Activated T-helper 2 cell treated with anti-CD3 and anti-CD28 coated beads, Interferon-gamma antibody, Interleukin-2, Interleukin-4, amounts not matched to agents 10 μg/mL and 5 μg/mL and 100 μg/mL, durations not matched to agents 14 hours and 24 hours and 36 hours (primary cell): ENCODE data around the gene AGRP. TPM values are rescaled to one million over a fixed set of nuclear protein-coding genes. Genes with fewer than 3 reads are reported as not detected.

Source experiments
- DNase-seq: peaks from one replicate; pipeline ENCODE4 v3.0.0; 2021; ENCODE audit warnings: low spot score
- H3K27ac Mint-ChIP-seq: one replicate; pipeline ENCODE4 v1.8.0; 2021; ENCODE audit warnings: mixed read lengths
- H3K27me3 Mint-ChIP-seq: one replicate; pipeline ENCODE4 v1.8.0; 2021; ENCODE audit warnings: low read depth, mixed read lengths
- H3K36me3 Mint-ChIP-seq: one replicate; pipeline ENCODE4 v1.8.0; 2021; ENCODE audit warnings: low read depth, mixed read lengths
- H3K4me1 Mint-ChIP-seq: one replicate; pipeline ENCODE4 v1.8.0; 2021; ENCODE audit warnings: low read depth, mixed read lengths
- H3K4me3 Mint-ChIP-seq: one replicate; pipeline ENCODE4 v1.8.0; 2021; ENCODE audit warnings: low read depth, mild to moderate bottlenecking, moderate library complexity, mixed read lengths
- H3K9me3 Mint-ChIP-seq: one replicate; pipeline ENCODE4 v1.8.0; 2021; ENCODE audit warnings: mixed read lengths
- intact Hi-C: fragments of 100-400 bp; cut with micrococcal nuclease; formaldehyde crosslinking; loops from one replicate; pipeline ENCODE4 v1.15.1; 2023
- total RNA-seq: library from RNA; stranded (reverse); gene quantifications from 2 replicates; pipeline ENCODE4 v1.2.3, GENCODE V29; 2022

Gene AGRP, protein sequence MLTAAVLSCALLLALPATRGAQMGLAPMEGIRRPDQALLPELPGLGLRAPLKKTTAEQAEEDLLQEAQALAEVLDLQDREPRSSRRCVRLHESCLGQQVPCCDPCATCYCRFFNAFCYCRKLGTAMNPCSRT
- total RNA-seq, result not detected in 2 replicates

DNA sequence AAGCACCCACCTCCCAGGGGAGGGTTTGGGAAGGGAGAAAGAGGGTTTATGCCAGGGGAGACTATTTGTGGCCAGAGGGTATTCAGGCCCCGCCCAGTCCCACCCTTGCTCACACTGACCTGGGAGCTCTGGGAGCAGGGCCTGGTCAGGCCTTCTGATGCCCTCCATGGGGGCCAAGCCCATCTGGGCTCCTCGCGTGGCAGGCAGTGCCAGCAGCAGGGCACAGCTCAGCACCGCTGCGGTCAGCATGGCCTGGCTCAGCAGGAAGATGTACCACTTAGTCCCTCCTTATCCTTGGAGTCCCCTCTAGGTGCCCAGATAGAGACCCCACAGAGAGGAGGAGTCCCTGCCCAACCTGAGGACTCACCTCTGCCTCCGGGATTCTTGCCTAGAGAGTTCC lies at the start of gene AGRP:
TSS of gene AGRP (minus strand) at position 398 of the 400 bp plus-strand sequence. CDS start at position 249, 149 bp downstream.
- Mint-ChIP-seq H3K9me3 (no peaks in the 10 kb centered on the region), H3K27ac (peak within 1 kb of the TSS; percentile 98), H3K27me3 (no peaks in the 10 kb centered on the region), H3K36me3 (peaks cover 3% of the 10 kb centered on the region), H3K4me3 (peak within 1 kb of the TSS; percentile 99), H3K4me1 (peaks cover 20% of the 10 kb centered on the region)
- no peak for DNase-seq
- intact Hi-C loops, result loop anchor here (5.0 kb wide), 2 partner anchors 39 to 236 kb away; partner anchors contain the start of genes FHOD1 and SLC9A5

DNA sequence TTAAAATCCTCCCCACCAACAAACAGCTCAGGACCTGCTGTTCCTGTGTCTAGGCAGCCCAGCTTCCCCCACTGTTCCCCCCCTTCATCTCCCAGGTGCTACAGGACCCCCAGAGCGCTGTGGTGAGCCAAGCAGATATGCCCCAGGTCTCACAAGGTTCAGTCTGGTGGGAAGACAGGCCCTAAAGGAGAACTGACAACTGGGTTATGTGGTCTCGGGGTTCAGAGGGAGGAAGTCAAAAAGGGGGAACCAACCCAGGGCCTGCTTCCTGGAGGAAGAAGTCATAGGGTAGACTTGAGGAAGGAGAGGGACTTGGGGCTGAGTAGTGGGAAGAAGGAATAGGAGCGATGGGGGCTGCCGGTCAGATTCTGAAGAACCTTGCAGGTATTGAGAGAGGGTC lies 47.9 kb upstream of the AGRP start:
- no peak overlapping the region for H3K4me3 Mint-ChIP-seq

DNA sequence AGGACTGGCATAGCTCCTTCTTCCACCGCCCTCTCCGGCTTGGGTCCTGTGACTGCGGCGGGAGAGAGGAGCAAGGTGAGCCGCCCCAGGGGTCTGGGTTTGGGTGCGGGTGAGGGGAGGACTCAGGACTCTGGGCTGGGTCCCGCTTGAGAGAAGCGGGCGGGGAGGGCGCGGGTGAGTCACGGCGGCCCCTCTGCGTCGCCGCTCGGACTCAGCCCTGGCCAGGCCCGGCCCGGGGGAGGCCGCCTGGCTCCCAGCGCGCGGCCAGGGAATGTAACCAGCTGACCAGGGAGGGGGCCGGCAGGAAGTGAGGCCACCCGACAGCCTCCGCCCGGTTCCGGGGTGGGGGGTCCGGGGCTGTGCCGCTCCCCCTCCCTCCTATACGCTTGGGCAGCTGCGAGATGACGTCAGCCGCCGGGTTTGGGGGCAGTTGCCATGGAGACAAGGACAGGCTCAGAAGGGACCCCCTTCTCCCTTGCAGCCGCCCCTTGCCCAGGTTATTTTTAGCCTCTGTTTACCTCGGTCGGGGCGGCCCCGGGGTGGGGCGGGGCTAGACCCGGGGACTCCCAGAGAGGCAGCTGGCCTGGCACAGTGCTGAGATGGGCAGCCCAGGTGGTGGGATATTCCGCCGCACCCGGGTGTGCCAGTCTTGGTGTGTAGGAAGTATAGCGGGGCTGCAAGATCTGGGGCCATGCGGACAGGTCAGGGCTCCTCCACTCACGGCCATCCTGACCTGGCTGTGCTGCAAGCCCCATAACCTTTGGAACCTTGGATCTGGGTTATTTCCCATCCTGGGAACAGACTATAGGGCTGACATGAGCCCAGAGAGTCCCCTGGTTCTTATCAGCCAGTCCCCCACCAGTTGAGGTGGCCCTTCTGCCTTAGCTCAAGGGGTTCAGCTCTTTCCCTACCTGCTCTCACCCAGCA lies 46.9 kb upstream of the AGRP start:
- no peaks in the 10 kb centered on the region for H3K36me3 Mint-ChIP-seq
- H3K27ac Mint-ChIP-seq, result no peak overlapping the region
- H3K4me1 Mint-ChIP-seq, result peaks cover 10% of the 10 kb centered on the region
- H3K27me3 Mint-ChIP-seq, result peaks cover 33% of the 10 kb centered on the region
- peak overlapping the region; percentile 73 for H3K4me3 Mint-ChIP-seq
- intact Hi-C loops, result no loop called here
- no peaks in the 10 kb centered on the region for H3K9me3 Mint-ChIP-seq
- no peak for DNase-seq

More for the DNA sequence above, 47.9 kb upstream of the AGRP start:
- Mint-ChIP-seq H3K4me1 (peaks cover 10% of the 10 kb centered on the region), H3K27me3 (peaks cover 40% of the 10 kb centered on the region), H3K9me3 (no peaks in the 10 kb centered on the region), H3K36me3 (no peaks in the 10 kb centered on the region), H3K27ac (no peak overlapping the region)
- DNase-seq, result no peak
- intact Hi-C loops, result no loop called here

DNA sequence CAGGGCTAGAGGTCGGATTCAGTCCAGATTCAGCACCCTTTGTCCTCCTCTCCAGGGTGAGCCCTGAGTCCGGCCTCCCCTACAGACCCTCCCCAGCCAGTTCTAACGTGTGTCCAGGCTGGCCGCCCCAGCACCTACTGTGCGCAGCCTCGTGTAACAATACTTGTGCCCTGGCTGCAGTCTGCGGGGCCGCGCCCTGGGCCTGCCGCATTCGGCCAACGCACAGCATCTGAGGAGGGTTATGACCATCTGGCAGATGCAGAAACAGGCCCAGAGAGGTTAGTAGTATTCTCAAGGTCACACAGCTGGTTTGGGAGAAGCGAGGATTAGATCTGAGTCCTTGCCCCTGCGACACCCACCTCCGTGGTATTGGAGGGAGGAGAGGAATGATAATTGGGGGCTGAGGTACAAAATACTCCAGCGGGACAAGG lies 46.2 kb upstream of the AGRP start:
- intact Hi-C loops, result loop anchor here (1.0 to 10.0 kb wide), 3 partner anchors 8 to 405 kb away; partner anchors contain the start of genes CTRL, PSMB10, RANBP10 and TSNAXIP1
- Mint-ChIP-seq H3K9me3 (no peaks in the 10 kb centered on the region), H3K36me3 (no peaks in the 10 kb centered on the region), H3K4me3 (peak overlapping the region; percentile 73), H3K27me3 (peaks cover 30% of the 10 kb centered on the region), H3K4me1 (peaks cover 7% of the 10 kb centered on the region), H3K27ac (no peak overlapping the region)
- DNase-seq, result no peak

DNA sequence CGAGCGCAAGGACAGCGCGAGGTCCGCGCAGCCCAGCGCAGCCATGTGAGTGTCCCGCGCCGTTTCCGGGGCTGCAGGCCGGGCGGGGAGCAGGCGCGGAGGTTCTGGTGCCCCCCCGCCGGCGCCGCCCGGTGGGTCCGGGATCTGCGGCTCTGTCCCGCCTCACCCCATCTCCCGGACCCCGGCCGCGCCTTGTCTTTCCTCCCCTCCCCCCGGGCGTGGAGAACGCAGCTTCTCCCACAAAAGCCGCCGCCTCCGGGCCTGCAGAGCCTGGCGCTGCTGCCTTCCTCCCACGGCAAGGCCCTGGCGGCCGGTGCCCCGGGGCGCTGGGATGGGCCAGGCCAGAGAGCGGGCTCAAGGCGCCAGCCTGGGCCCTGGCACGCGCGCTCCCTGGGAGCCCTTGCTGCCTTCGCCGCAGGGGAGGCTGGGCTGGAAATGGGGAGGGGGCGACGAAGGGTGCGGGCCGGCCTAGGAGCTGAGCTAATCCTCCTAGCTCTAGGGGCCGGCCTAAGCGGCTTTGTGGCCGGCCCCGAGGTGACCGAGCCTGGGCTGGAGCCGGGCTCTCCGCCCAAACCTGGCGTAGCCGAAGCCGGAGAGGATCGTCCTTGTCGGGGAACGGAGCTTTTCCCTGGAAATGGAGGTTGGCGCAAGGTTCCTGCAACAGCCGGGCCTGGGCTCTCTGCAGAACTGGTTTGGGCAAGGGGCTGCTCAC lies 45.7 kb upstream of the AGRP start:
- Mint-ChIP-seq H3K4me3 (peak overlapping the region; percentile 73), H3K27me3 (peaks cover 28% of the 10 kb centered on the region), H3K36me3 (no peaks in the 10 kb centered on the region), H3K4me1 (peaks cover 7% of the 10 kb centered on the region), H3K27ac (no peak overlapping the region), H3K9me3 (no peaks in the 10 kb centered on the region)
- DNase-seq, result no peak
- intact Hi-C loops, result loop anchor here (1.0 to 10.0 kb wide), 3 partner anchors 8 to 406 kb away; partner anchors contain the start of genes CTRL, PSMB10, RANBP10 and TSNAXIP1

DNA sequence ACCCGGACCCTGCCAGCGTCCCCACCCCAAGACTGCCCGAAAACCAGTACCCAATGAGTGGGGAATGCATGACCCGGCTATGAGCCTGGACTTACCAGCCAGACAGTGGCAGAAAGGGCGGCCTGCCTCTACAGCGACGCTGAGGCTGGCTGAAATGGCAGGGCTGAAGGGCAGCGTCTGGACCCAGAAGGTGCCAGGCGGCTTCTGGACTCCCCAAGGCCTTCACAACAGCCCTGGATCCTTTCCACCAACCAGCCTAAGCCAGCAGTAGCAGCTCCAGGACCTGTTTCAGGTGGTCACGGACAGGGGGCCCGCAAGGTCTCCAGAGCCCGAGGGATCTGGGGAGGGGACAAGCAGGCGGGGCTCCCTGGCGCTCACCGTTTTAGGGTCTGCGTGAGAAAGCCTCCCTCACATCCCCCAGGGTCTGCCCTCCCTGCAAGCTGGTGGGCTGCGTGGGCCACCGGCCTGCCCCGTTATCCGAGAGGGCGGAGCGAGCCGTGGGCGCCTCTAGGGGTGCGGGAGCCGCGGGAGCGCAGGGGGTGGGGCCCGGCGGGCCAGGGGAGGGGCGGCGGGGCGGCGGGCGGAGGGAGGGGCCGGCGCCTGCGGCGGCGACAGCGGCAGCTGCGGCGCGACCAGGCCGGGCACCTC lies 45.0 kb upstream of the AGRP start, which contains the start of gene RIPOR1:
TSS of gene RIPOR1 (plus strand) at position 608 of the 648 bp plus-strand sequence. CDS start 9,618 bp downstream, outside the sequence.
- Mint-ChIP-seq H3K36me3 (no peaks in the 10 kb centered on the region), H3K4me1 (peaks cover 7% of the 10 kb centered on the region), H3K4me3 (peak within 1 kb of the TSS; percentile 73), H3K9me3 (no peaks in the 10 kb centered on the region), H3K27me3 (peaks cover 28% of the 10 kb centered on the region), H3K27ac (no peak within 1 kb of the TSS)
- intact Hi-C loops, result loop anchor here (10.0 kb wide), 2 partner anchors 276 to 406 kb away; partner anchors contain the start of genes CTRL, PSMB10, RANBP10 and TSNAXIP1
- DNase-seq, result no peak

DNA sequence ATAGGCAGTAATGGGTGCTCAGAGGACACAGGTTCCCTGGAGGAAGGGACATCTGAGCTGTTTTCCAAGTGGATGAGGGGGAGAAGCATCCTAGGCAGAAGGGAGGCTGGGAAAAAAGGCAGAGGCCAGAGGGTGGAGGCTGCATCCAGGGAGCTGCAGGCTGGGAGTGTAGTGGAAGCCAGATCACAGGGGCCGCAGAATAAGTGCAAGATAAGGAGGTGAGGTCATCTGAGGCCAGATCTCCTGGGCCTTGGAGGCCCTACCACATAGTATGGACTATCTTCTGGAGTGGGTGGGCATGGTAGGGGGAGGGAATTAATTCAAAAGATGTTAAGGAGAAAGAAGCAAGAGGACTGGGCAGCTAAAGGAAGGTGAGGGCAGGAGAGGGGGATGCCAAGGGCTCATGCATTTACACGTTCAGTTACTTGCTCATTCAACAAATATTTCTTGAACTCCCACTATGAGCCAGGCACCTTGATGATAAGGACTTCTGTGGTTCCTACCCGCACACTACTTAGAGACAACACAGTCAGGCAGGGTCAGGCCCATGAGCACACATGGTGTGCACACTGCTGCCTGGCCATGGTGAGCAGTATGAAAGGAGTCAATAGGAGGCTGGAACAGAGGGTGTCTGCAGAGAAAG lies 42.9 kb upstream of the AGRP start:
- peaks cover 16% of the 10 kb centered on the region for H3K4me1 Mint-ChIP-seq
- H3K9me3 Mint-ChIP-seq, result no peaks in the 10 kb centered on the region
- no peak overlapping the region for H3K27ac Mint-ChIP-seq
- peaks cover 16% of the 10 kb centered on the region for H3K27me3 Mint-ChIP-seq
- DNase-seq, result no peak
- H3K4me3 Mint-ChIP-seq, result no peak overlapping the region
- H3K36me3 Mint-ChIP-seq, result no peaks in the 10 kb centered on the region
- intact Hi-C loops, result loop anchor here (10.0 kb wide), 2 partner anchors 279 to 409 kb away; partner anchors contain the start of genes CTRL, PSMB10, RANBP10 and TSNAXIP1

DNA sequence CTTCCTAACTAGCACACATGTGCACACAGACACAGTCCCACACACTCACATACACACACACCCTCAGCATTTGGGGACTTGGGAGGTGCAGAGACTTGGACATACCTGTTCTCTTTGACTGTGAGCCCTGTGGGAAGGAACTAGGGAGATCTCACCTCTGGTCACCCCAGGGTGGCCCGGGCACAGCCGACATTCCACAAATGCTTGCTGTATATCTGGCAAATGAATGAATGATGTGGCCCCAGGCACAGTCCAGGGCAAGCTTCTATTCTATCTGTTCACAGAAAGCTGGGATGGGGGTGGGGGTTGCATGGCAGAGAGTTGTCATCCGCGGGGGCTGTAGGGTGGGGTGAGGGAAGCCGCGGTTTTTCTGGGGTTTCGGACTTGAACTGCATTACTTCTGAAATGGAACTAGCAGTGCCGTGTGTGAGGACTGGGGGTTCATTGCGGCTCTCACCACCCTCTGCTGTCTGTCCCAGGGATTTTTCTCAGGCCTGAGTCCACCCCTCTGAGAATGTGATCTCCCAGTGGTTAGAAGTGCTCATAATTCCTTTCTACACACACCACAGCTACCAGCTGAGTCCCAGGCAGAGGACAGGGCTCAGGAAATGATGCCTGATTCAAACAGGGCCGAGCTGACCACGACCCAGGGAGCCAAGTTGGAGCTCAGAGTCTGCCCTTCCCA lies 42.0 kb upstream of the AGRP start:
- DNase-seq, result no peak
- no peak overlapping the region for H3K27ac Mint-ChIP-seq
- intact Hi-C loops, result loop anchor here (10.0 kb wide), 2 partner anchors 279 to 409 kb away; partner anchors contain the start of genes CTRL, PSMB10, RANBP10 and TSNAXIP1

DNA sequence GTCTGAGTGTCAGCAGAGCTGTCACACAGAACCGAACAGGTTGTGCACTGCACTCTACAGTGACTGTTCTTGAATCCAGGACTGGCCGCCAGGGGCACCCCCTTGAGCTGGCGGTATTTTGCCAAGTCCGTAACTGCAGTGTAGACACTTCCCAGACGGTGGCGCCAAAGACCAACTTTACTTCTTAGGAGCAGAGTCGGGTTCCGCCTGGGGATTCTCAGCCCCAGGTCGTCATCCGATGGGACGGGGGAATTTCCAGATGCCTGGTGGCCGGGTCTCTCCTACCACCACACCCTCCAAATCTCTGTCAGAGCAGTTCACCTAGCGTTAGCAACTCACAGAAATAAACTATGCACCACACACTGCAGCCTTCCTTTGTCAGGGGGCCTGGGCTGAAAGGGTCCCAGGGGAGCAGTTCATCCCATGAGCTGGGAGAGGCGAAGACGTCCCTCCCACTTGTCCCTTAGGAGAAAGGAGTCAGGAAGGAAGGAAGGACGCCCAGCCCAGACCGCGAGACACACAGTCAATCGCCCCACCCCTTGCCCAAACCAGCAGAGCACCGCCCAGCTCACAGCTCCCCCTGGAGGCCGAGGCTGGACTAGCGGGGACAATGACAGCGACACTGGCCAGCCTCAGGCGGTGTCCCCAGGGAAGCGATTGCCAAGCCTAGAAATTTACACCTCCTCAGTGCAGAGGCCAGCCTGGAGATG lies 37.9 kb upstream of the AGRP start:
- intact Hi-C loops, result loop anchor here (1.0 to 10.0 kb wide), 9 partner anchors 8 to 414 kb away; partner anchors contain the start of genes AGRP, ATP6V0D1, CTCF and CTRL
- Mint-ChIP-seq H3K36me3 (no peaks in the 10 kb centered on the region), H3K27ac (peak overlapping the region; percentile 98), H3K27me3 (peaks cover 5% of the 10 kb centered on the region), H3K9me3 (no peaks in the 10 kb centered on the region), H3K4me3 (peak overlapping the region; percentile 85), H3K4me1 (peaks cover 18% of the 10 kb centered on the region)
- peak; percentile 94 for DNase-seq

More for the DNA sequence above, 42.0 kb upstream of the AGRP start:
- H3K4me1 Mint-ChIP-seq, result peaks cover 19% of the 10 kb centered on the region
- H3K27me3 Mint-ChIP-seq, result peaks cover 9% of the 10 kb centered on the region
- H3K4me3 Mint-ChIP-seq, result no peak overlapping the region
- no peaks in the 10 kb centered on the region for H3K9me3 Mint-ChIP-seq
- no peaks in the 10 kb centered on the region for H3K36me3 Mint-ChIP-seq

DNA sequence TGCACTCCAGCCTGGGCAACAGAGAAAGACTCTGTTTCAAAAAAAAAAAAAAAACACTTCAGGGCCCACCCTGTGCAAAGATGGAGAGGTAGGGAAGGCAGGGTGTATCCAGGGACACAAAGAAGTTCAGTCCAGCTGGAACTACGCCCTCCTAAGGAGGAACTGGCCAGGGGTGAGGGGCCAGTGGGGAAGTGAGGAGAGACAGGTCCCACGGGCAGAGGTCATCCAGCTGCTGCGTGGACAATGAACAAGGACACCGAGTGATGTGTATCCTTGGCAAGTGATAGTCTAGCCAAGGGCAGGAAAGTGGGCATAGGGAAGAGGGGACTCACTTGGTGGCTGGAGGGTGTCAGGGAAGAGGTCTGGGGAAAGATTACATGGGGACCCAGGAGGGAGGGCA lies 35.9 kb upstream of the AGRP start:
- DNase-seq, result no peak
- Mint-ChIP-seq H3K4me3 (no peak overlapping the region), H3K27me3 (peaks cover 3% of the 10 kb centered on the region), H3K27ac (no peak overlapping the region), H3K4me1 (peaks cover 23% of the 10 kb centered on the region), H3K9me3 (no peaks in the 10 kb centered on the region), H3K36me3 (no peaks in the 10 kb centered on the region)
- intact Hi-C loops, result no loop called here
